Activated CD8-positive, alpha-beta memory T cell treated with anti-CD3 and anti-CD28 coated beads for 4 hours (primary cell): ENCODE results near the gene ALG11.
"Not testable (repeated sequence)": the region's sequence is repeated elsewhere in the genome, so short reads cannot be mapped to it uniquely, and the experiment has no call there.

Source experiments
- DNase-seq, 2 donors: peaks; one replicate each; pipeline ENCODE4 v3.0.0-alpha.2; 2020; ENCODE audit warnings: low read depth in 2 of 2

Gene ALG11

GRCh38 chr13:52027832-52028231, 15.6 kb downstream of the ALG11 start:
- no peak for DNase-seq

- no peak for DNase-seq
Observed at GRCh38 chr13:52029569-52029968, 17.4 kb downstream of the ALG11 start.

- not testable (repeated sequence) for DNase-seq
Observed at GRCh38 chr13:52030401-52030800, 18.2 kb downstream of the ALG11 start.

GRCh38 chr13:52033039-52033438, 20.8 kb downstream of the ALG11 start:
- no peak for DNase-seq

GRCh38 chr13:52034616-52035226, 22.5 kb downstream of the ALG11 start:
- no peak for DNase-seq

- no peak for DNase-seq
Observed at GRCh38 chr13:52036037-52036436, 23.8 kb downstream of the ALG11 start.

GRCh38 chr13:52043675-52044074, 31.5 kb downstream of the ALG11 start:
- DNase-seq: no peak

GRCh38 chr13:52047463-52047862, 35.3 kb downstream of the ALG11 start:
- no peak for DNase-seq

- no peak for DNase-seq
Observed at GRCh38 chr13:52048516-52048915, 36.3 kb downstream of the ALG11 start.

GRCh38 chr13:52051400-52051799, 39.2 kb downstream of the ALG11 start:
- no peak for DNase-seq

GRCh38 chr13:52053460-52053859, 41.3 kb downstream of the ALG11 start:
- no peak for DNase-seq

- DNase-seq: not testable (repeated sequence)
Observed at GRCh38 chr13:52061064-52061463, 48.9 kb downstream of the ALG11 start.

- no peak for DNase-seq
Observed at GRCh38 chr13:52061587-52061986, 49.4 kb downstream of the ALG11 start.

- no peak for DNase-seq
Observed at GRCh38 chr13:52067237-52067636, 55.0 kb downstream of the ALG11 start.

GRCh38 chr13:52070929-52071523, 58.8 kb downstream of the ALG11 start:
- DNase-seq: no peak
